HepG2 (cell line): ENCODE data around the gene SH3BP2. TPM values are rescaled to one million over a fixed set of nuclear protein-coding genes. Genes with fewer than 3 reads are reported as not detected.

ENCODE experiments used
- ARID4A ChIP-seq: sonication (generic); formaldehyde crosslinking; IDR thresholded peaks from 2 replicates; pipeline ENCODE4 v1.5.0; 2020; ENCODE audit warnings: mild to moderate bottlenecking, missing genetic modification reagents, borderline replicate concordance
- HMG20B ChIP-seq: conservative IDR thresholded peaks from 2 replicates; pipeline ENCODE4 v1.6.1; 2016; ENCODE audit warnings: missing genetic modification reagents, missing compliant biosample characterization
- HOXA3 ChIP-seq: sonication (generic); formaldehyde crosslinking; IDR thresholded peaks from 2 replicates; pipeline ENCODE4 v1.5.0; 2020; ENCODE audit warnings: missing genetic modification reagents
- KAT7 ChIP-seq: IDR thresholded peaks from 2 replicates; pipeline ENCODE4 v1.6.1; 2018; ENCODE audit warnings: borderline replicate concordance, missing compliant biosample characterization
- KAT8 ChIP-seq: IDR thresholded peaks from 2 replicates; pipeline ENCODE4 v1.6.1; 2016; ENCODE audit warnings: missing genetic modification reagents, missing compliant biosample characterization
- NCOA2 ChIP-seq: sonication (generic); formaldehyde crosslinking; IDR thresholded peaks from 2 replicates; pipeline ENCODE4 v1.8.0; 2022; ENCODE audit warnings: inconsistent platforms
- NR2F1 ChIP-seq, 2 experiments: fragments of 450-650 bp in 1 of 2; formaldehyde crosslinking in 1 of 2; IDR thresholded peaks; 2 replicates each; pipeline versions ENCODE4 v1.5.0 to v1.6.1; 2016 to 2020; ENCODE audit warnings: mild to moderate bottlenecking in 1 of 2, missing compliant biosample characterization in 1 of 2, missing genetic modification reagents in 1 of 2, moderate library complexity in 1 of 2
- NRL ChIP-seq: sonication (generic); formaldehyde crosslinking; IDR thresholded peaks from 2 replicates; pipeline ENCODE4 v1.5.0; 2020; ENCODE audit warnings: missing genetic modification reagents, mild to moderate bottlenecking, moderate library complexity, borderline replicate concordance
- RXRB ChIP-seq: IDR thresholded peaks from 2 replicates; pipeline ENCODE4 v1.6.1; 2016; ENCODE audit warnings: borderline replicate concordance, missing genetic modification reagents, missing compliant biosample characterization
- TAF15 ChIP-seq: fragments of 200-400 bp; formaldehyde crosslinking; IDR thresholded peaks from one replicate; pipeline ENCODE4 v1.6.1; 2018; ENCODE audit warnings: mild to moderate bottlenecking, low read depth, low read length; ENCODE audit not compliant: poor library complexity, severe bottlenecking
- UBTF ChIP-seq: sonication (generic); formaldehyde crosslinking; IDR thresholded peaks from 2 replicates; pipeline ENCODE4 v1.4.0; 2020; ENCODE audit warnings: mild to moderate bottlenecking, missing genetic modification reagents
- ZNF224 ChIP-seq: sonication (generic); formaldehyde crosslinking; IDR thresholded peaks from 2 replicates; pipeline ENCODE4 v1.5.0; 2020; ENCODE audit warnings: mild to moderate bottlenecking, missing genetic modification reagents
- ZNF501 ChIP-seq: sonication (generic); formaldehyde crosslinking; IDR thresholded peaks from 2 replicates; pipeline ENCODE4 v1.5.1; 2020; ENCODE audit warnings: mild to moderate bottlenecking, moderate library complexity, missing genetic modification reagents
- ZNF687 ChIP-seq: sonication (generic); formaldehyde crosslinking; IDR thresholded peaks from 2 replicates; pipeline ENCODE4 v1.5.1; 2020; ENCODE audit warnings: mild to moderate bottlenecking, missing genetic modification reagents, moderate library complexity
- ZNF749 ChIP-seq: sonication (generic); formaldehyde crosslinking; IDR thresholded peaks from 2 replicates; pipeline ENCODE4 v1.8.0; 2022; ENCODE audit warnings: mild to moderate bottlenecking, missing genetic modification reagents, moderate library complexity, borderline replicate concordance
- ZNF841 ChIP-seq: sonication (generic); formaldehyde crosslinking; IDR thresholded peaks from 2 replicates; pipeline ENCODE4 v1.8.1; 2023; ENCODE audit warnings: missing genetic modification reagents, borderline replicate concordance
- ZSCAN25 ChIP-seq: sonication (generic); formaldehyde crosslinking; IDR thresholded peaks from 2 replicates; pipeline ENCODE4 v1.8.0; 2022; ENCODE audit warnings: mild to moderate bottlenecking, missing genetic modification reagents
- polyA plus RNA-seq, 8 experiments: library from polyadenylated mRNA; depleted of rRNA in 3 of 8; stranded (reverse) in 7 of 8; unstranded in 1 of 8; fragments of >200 nt; fragmentation: Illumina TruSeq in 4 of 8; extraction: Trizol in 4 of 8; gene quantifications; 2 replicates each; pipeline versions ENCODE4 v1.2.1 to v1.2.3, GENCODE V29; 2011 to 2016; ENCODE audit warnings: low read depth in 4 of 8, missing spikeins in 1 of 8, mixed read lengths in 1 of 8; ENCODE audit not compliant: insufficient read depth in 1 of 8
- total RNA-seq, 5 experiments: library from RNA; depleted of rRNA; stranded (reverse); fragments of >200 nt; fragmentation: Illumina TruSeq; extraction: Trizol; gene quantifications; 2 replicates each; pipeline ENCODE4 v1.2.3, GENCODE V29; 2016; ENCODE audit warnings: low read depth in 1 of 5

Gene SH3BP2
- total and polyA plus RNA-seq, 2 of the 13 experiments (the other 11 are each of a cell fraction or from before 2014, with no cell fraction given), result 16.9 to 34.5 TPM

- TF ChIP-seq ZSCAN25 (CRISPR knock-in tag), result no peak
- peak; percentile 33; the same call in 1 of the 2 replicates for TF ChIP-seq HOXA3
- TF ChIP-seq KAT8 (CRISPR knock-in tag), result 0 out of 2 replicates have a peak, but pooled peaks have one; percentile 15
- TF ChIP-seq KAT7 (CRISPR knock-in tag), result no peak
- TF ChIP-seq ZNF501 (CRISPR knock-in tag), result 0 out of 2 replicates have a peak, but pooled peaks have one; percentile 37
- TF ChIP-seq UBTF (CRISPR knock-in tag), result peak; percentile 31; the same call in 1 of the 2 replicates
- peak; percentile 29; the same call in 1 of the 2 replicates for TF ChIP-seq ARID4A
- TF ChIP-seq NR2F1 (CRISPR knock-in tag; IDR thresholded peaks at IDR 0.05), result peak in 1 of 2 experiments; percentile 58; a peak in 1 of 4 replicates
- no peak for TF ChIP-seq ZNF841 (CRISPR knock-in tag)
- no peak for TF ChIP-seq TAF15
- peak; percentile 27; the same call in 1 of the 2 replicates for TF ChIP-seq NRL (CRISPR knock-in tag)
- TF ChIP-seq NCOA2 (CRISPR knock-in tag), result peak; percentile 20; the same call in 1 of the 2 replicates
- no peak for TF ChIP-seq HMG20B (CRISPR knock-in tag)
- 0 out of 2 replicates have a peak, but pooled peaks have one; percentile 72 for TF ChIP-seq ZNF224 (CRISPR knock-in tag)
- TF ChIP-seq RXRB, result peak; percentile 97
- no peak for TF ChIP-seq ZNF749 (CRISPR knock-in tag)
- TF ChIP-seq ZNF687, result peak; percentile 75
These were observed 5.4 kb upstream of the SH3BP2 start (continued) for GRCh38 chr4:2787230-2788100.
